GM19240 (cell line): ENCODE measurements around the gene CTSW.
A peak's percentile ranks its signal among the peaks of the same experiment; 100 is the strongest.

Source experiments
- DNase-seq: peaks from one replicate; pipeline ENCODE4 v3.0.0; 2011; ENCODE audit warnings: low spot score; ENCODE audit not compliant: insufficient read length

Gene CTSW

DNA sequence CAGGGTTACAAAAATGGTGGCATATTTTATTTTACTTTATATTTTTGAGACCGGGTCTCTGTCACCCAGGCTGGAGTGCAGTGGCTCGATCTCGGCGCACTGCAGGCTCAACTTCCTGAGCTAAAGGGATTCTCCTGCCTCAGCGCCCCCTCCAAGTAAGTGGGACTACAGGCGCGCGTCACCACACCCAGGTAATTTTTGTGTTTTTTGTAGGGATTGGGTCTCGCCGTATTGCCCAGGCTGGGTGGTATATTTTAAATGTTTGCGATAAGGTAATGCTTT is 21.2 kb downstream of the CTSW start:
- DNase-seq = no peak

DNA sequence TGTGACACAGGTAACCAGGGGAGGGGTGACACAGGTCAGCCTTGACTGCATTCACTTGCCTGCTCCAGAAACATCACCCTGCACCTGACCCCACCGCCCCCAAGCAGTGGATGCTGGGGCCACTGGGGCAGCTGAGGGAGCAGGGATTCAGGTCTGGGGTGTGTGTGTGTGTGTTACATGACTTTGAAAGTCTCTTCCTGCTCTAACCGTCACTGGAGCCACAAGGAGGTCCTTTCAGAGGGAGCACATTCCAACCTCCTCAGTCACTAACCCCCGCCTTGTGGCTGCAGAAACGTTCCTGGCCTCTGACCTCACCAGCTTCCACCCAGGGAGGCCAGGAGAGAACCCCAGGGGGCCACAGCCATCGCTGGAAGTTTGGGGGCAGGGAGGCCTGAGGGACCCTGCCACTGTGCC is 23.4 kb downstream of the CTSW start:
- DNase-seq = no peak

DNA sequence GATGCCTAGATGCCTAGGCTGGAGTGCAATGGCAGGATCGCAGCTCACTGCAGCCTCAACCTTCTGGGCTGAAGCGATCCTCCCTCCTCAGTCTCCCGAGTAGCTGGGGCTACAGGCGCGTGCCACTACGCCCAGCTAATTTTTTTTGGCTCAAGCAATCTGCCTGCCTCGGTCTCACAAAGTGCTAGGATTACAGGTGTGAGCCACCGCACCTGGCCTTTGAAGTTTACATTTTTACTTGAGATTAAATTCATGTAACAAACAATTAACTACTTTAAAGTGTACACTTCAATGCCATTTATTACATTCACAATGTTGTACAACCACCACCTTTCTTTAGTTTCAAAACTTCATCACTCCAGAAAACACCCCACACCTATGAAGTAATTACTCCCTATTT is 24.1 kb downstream of the CTSW start:
- no peak for DNase-seq

GRCh38 chr11:65906602-65907001 is 27.0 kb downstream of the CTSW start:
- no peak for DNase-seq

- no peak for DNase-seq
Observed at GRCh38 chr11:65907878-65908277, 28.2 kb downstream of the CTSW start.

DNA sequence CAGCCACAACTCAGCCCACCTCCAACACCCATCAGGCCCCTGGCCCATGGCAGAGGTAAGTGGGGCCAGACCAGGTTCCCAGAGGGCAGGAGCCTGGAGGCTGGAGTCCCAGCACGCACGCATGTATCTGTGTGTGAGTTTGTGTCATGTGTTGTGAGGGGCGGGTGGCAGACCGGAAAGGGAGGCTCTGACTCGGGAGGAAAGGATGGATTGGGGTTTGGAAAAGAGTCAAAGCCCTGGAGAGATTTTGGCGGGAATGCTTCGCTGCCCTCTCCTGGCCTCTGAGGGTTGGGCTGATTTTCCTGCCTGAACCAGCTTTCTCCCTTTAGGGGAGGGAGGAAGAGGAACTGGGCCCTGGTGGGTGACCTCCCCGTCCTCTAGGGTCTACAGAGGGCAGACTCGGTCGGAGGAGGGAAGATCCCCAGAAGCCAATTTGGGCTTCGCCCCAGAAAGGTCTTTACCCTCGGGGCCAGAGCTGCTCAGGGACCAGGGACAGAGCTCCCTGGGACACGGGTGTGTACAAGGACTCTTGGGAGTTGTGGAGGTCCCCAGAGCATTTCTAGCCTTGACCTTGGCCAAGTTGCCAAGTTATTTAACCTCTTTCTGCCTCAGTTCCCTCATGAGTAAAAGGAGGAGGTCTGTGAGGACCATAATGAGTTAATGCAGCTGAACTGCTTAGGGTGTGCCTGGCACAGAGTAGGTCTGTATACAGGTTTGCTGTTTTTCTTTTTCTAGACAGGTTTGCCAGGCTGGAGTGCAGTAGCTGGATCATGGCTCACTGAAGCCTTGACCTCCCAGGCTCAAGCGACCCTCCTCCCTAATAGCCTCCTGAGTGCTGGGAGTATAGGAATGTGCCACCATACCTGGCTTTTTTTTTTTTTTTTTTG is 32.3 kb downstream of the CTSW start:
- no peak for DNase-seq

GRCh38 chr11:65912845-65913244 is 33.2 kb downstream of the CTSW start:
- no peak for DNase-seq

- no peak for DNase-seq
Observed at GRCh38 chr11:65915101-65915820, 35.6 kb downstream of the CTSW start.

DNA sequence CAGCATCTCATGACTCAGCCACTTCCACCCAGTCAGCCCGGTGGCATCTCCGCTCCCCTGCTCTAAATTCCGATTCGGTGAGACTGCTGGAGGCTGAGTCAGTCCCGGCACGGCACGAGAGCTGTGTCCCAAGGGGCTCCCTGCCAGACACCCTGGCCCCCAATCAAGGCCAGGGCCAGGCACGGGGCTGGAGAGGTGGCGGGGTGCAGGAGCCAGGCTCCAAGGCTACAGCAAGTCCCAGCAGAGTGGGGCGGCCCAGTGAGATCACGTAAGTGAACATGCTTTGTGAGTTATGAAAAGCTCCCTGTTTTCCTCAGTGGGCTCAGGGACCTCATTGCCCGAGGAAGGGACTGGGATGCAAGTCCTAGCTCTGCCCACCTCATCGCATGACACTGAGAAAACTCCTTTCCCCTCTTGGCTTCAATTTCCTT is 36.2 kb downstream of the CTSW start:
- DNase-seq = no peak

GRCh38 chr11:65916391-65916790 is 36.8 kb downstream of the CTSW start:
- DNase-seq = no peak

DNA sequence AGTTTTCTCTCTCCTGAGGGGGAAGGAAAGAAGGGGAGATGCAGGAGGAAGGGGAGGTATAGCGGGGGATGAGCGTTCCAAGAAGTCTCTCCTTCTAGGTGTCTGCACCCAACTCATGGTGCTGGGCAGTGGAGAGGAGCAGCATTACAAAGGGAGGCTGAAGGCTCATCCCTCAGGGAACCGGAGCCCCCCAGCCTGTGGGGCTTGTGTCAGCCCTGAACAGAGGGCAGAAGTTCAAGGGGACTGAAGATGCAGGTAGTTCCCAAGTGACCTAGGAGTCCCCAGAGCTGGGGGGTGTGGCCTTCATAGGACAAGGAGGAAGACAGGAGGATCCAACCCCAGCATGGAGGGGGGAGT is 37.4 kb downstream of the CTSW start:
- no peak for DNase-seq

- DNase-seq = no peak
Observed at GRCh38 chr11:65917434-65918210, 38.0 kb downstream of the CTSW start.

GRCh38 chr11:65918211-65919140 is 38.8 kb downstream of the CTSW start, which contains the start of gene C11orf68:
Gene C11orf68, minus strand, starts transcription at chr11:65919062. Its CDS starts 31 bp downstream, at chr11:65919031.
- DNase-seq = no peak

GRCh38 chr11:65919141-65919572 is 39.5 kb downstream of the CTSW start, which contains the start of gene DRAP1:
Gene DRAP1, plus strand, starts transcription at chr11:65919426. Its CDS starts 76 bp downstream, at chr11:65919502.
- DNase-seq = peak; percentile 83

GRCh38 chr11:65919573-65920371 is 40.1 kb downstream of the CTSW start:
- no peak for DNase-seq

GRCh38 chr11:65920372-65920802 is 40.8 kb downstream of the CTSW start:
- no peak for DNase-seq

DNA sequence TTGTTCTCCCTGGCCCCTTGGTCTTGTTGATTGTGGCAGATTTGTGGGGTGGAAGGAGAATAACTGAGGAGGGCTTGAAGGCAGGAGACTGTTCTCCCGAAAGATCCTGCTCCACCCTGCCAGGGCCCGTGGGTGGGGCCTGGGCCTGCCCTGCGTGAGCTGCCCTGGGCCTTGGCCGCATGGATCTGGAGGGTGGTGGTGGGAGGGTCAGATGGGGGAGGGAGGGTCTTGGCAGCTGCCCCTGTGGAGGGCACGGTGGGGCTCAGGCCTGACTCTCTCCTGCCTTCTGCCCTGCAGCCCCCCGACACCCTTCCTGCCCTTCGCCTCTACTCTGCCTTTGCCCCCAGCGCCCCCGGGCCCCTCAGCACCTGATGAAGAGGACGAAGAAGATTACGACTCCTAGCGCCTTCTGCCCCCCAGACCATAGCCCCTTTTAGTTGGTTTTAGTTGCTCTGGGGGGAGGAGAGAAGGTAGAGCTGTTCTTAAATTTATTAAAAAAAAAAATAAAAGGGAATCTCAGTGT is 41.5 kb downstream of the CTSW start:
- no peak for DNase-seq

GRCh38 chr11:65921876-65922275 is 42.2 kb downstream of the CTSW start:
- DNase-seq = no peak

- DNase-seq = no peak
Observed at GRCh38 chr11:65922565-65922964, 42.9 kb downstream of the CTSW start.

DNA sequence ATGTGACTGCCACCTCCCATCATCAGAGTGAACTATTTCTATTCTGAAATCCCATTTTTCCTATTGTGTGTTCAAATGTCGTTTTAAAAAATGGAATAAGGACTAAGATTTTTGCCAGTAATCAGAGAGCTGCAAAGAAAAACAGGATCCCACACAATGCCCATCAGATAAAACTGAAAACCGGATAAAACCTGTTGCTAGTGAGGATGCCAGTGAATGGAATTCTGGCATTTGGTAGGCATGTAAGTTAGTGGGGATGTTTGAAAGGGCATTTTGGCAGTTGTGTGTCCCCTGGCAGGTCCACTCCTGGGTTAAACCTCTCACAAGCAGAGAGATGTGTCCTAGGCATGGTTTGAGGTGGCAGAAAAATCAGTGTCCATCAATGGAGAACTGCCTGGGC is 45.8 kb downstream of the CTSW start:
- DNase-seq = no peak
